ENCODE measurements around the gene MGMT. TPM values are rescaled to one million over a fixed set of nuclear protein-coding genes. Genes with fewer than 3 reads are reported as not detected.

Gene MGMT
- total and polyA plus RNA-seq, 2 of the 4 experiments (the other 2 are of a cell fraction): 11.5 to 17.8 TPM

DNA sequence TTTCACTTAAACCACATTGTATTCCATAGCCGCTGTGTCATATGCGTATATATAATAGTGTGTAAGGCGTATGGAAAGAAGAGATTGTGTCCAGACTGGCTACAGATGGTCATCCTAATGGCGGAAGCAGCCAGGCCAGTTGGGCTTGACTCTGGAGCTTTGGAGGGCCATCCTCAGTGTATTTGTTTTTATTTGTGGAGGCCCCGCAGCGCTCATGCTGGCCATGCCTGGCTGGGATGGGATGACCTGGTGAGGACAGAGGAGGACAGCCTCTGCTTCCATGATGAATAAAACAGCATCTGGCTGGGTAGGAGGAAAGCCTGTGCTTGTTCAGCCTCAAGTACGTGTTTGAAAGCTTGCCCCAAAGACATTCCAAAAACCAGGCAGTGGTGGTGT lies 276.7 kb downstream of the MGMT start:
- Histone ChIP-seq H3K4me3 (ENCODE audit: insufficient read depth, low read depth, low read length) (no peak overlapping the region), H3K27ac (ENCODE audit: insufficient read depth, low read length) (no peak overlapping the region), H2AK5ac (ENCODE audit: low read depth, low read length) (no peak overlapping the region), H3K18ac (ENCODE audit: low read depth, low read length) (no peak overlapping the region), H2AFZ (replicated peaks; ENCODE audit: low read length, poor library complexity) (no peak overlapping the region), H4K20me1 (ENCODE audit: insufficient read depth, low read length) (no peaks in the 10 kb centered on the region), H2BK15ac (ENCODE audit: low read depth, low read length) (no peak overlapping the region), H3K4me2 (ENCODE audit: low read depth, low read length) (no peak overlapping the region), H2AK9ac (replicated peaks; ENCODE audit: low read depth, low read length, poor library complexity) (no peak overlapping the region), H4K8ac (ENCODE audit: low read depth in 2 of 2, low read length in 2 of 2) (no peak overlapping the region), H3K79me1 (ENCODE audit: low read depth in 1 of 2, low read length in 2 of 2) (no peaks in the 10 kb centered on the region), H3K27me3 (ENCODE audit: control insufficient read depth, insufficient read depth, low read length) (no peaks in the 10 kb centered on the region), H3K56ac (ENCODE audit: extremely low read depth, insufficient read depth, low read length) (no peak overlapping the region), H3K4ac (ENCODE audit: low read depth, low read length) (no peak overlapping the region), H3K9ac (ENCODE audit: low read depth, low read length) (no peak overlapping the region), H3K36me3 (ENCODE audit: control insufficient read depth, insufficient read depth, low read length) (no peaks in the 10 kb centered on the region), H2BK20ac (ENCODE audit: low read depth, low read length) (no peak overlapping the region), H3K14ac (replicated peaks; ENCODE audit: low read depth, low read length) (no peak overlapping the region), H4K91ac (ENCODE audit: insufficient read depth, low read depth, low read length) (no peak overlapping the region), H3K9me1 (ENCODE audit: insufficient read depth, low read length) (no peaks in the 10 kb centered on the region), H4K5ac (ENCODE audit: low read depth, low read length) (no peak overlapping the region), H3K9me3 (ENCODE audit: control insufficient read depth, insufficient read depth, low read length) (peaks cover 31% of the 10 kb centered on the region), H2BK5ac (ENCODE audit: low read depth, low read length, poor library complexity, severe bottlenecking) (no peak overlapping the region), H3K4me1 (ENCODE audit: control insufficient read depth, insufficient read depth, low read length) (no peaks in the 10 kb centered on the region), H3K23ac (ENCODE audit: low read depth, low read length) (no peak overlapping the region), H2BK120ac (ENCODE audit: low read depth, low read length) (no peak overlapping the region)
- TF ChIP-seq CHD1 (IDR thresholded peaks at IDR 0.05; ENCODE audit: low read depth, low read length) (no peak), MXI1 (IDR thresholded peaks at IDR 0.05; ENCODE audit: borderline replicate concordance, low read depth, low read length) (no peak), POLR2A (IDR thresholded peaks at IDR 0.05; ENCODE audit: low read depth, low read length) (no peak), RFX5 (IDR thresholded peaks at IDR 0.05; ENCODE audit: low read depth, low read length) (no peak), USF2 (IDR thresholded peaks at IDR 0.05; ENCODE audit: low read depth, low read length) (no peak), RCOR1 (IDR thresholded peaks at IDR 0.05; ENCODE audit: insufficient replicate concordance, low read length) (no peak), NFE2L2 (IDR thresholded peaks at IDR 0.05; ENCODE audit: low read depth, low read length) (no peak), SMC3 (IDR thresholded peaks at IDR 0.05; ENCODE audit: low read depth, low read length) (no peak), MAFK (IDR thresholded peaks at IDR 0.05; ENCODE audit: low read depth, low read length) (no peak), RAD21 (IDR thresholded peaks at IDR 0.05; ENCODE audit: low read length) (no peak), ELK1 (IDR thresholded peaks at IDR 0.05; ENCODE audit: borderline replicate concordance, low read depth, low read length) (no peak), BHLHE40 (IDR thresholded peaks at IDR 0.05; ENCODE audit: low read depth, low read length) (no peak), CEBPB (IDR thresholded peaks at IDR 0.05; ENCODE audit: low read depth, low read length) (no peak)
- intact Hi-C loops (cut with micrococcal nuclease): no loop called here
- no peak for DNase-seq
- ChIA-PET POLR2A (ENCODE audit: unreplicated experiment) (no interaction called here), CTCF (no interaction called here)
- in situ Hi-C loops (cut with MboI; ENCODE audit: low sequenced_read_pairs): no loop called here
- 83% methylated on average over 2 of the region's 7 CpGs; no CpG with 5 or more reads in 1 of the 2 experiments for WGBS, 2 experiments (ENCODE audit: extremely low coverage in 2 of 2, insufficient read length in 1 of 2)
- BruUV-seq (replicated peaks): no TSS peak
- dilution Hi-C loops (cut with HindIII; ENCODE audit: low sequenced_read_pairs, unreplicated experiment): no loop called here
- no peak for ATAC-seq (ENCODE audit: low read depth)

Data from IMR-90 (cell line).